HL-60 (cell line): Measurements from ENCODE around the gene OR4F6.
"Not testable (repeated sequence)": the region's sequence is repeated elsewhere in the genome, so short reads cannot be mapped to it uniquely, and the experiment has no call there.

Experiments
- CTCF ChIP-seq: IDR thresholded peaks from one replicate; pipeline ENCODE4 v1.5.1; 2011; ENCODE audit warnings: low read length, control low read depth, inconsistent platforms; ENCODE audit not compliant: insufficient read depth
- GABPA ChIP-seq: IDR thresholded peaks from 2 replicates; pipeline ENCODE4 v1.6.1; 2012; ENCODE audit warnings: low read depth
- POLR2AphosphoS5 ChIP-seq: IDR thresholded peaks from 2 replicates; pipeline ENCODE4 v1.6.1; 2012; ENCODE audit warnings: low read depth
- REST ChIP-seq: IDR thresholded peaks from 2 replicates; pipeline ENCODE4 v1.6.1; 2012; ENCODE audit warnings: low read depth; ENCODE audit not compliant: insufficient replicate concordance
- SPI1 ChIP-seq: IDR thresholded peaks from 2 replicates; pipeline ENCODE4 v1.6.1; 2012; ENCODE audit warnings: low read depth, mild to moderate bottlenecking, borderline replicate concordance

GRCh38 chr15:101790748-101791147 is 12.6 kb upstream of the OR4F6 start:
- TF ChIP-seq CTCF, REST, POLR2AphosphoS5, GABPA, SPI1: not testable (repeated sequence)
